Effector CD4-positive, alpha-beta T cell (primary cell): ENCODE results near the gene LSP1.

Source experiments
- DNase-seq: peaks from one replicate; pipeline ENCODE4 v3.0.0-alpha.2; 2020

The LSP1 gene

DNA sequence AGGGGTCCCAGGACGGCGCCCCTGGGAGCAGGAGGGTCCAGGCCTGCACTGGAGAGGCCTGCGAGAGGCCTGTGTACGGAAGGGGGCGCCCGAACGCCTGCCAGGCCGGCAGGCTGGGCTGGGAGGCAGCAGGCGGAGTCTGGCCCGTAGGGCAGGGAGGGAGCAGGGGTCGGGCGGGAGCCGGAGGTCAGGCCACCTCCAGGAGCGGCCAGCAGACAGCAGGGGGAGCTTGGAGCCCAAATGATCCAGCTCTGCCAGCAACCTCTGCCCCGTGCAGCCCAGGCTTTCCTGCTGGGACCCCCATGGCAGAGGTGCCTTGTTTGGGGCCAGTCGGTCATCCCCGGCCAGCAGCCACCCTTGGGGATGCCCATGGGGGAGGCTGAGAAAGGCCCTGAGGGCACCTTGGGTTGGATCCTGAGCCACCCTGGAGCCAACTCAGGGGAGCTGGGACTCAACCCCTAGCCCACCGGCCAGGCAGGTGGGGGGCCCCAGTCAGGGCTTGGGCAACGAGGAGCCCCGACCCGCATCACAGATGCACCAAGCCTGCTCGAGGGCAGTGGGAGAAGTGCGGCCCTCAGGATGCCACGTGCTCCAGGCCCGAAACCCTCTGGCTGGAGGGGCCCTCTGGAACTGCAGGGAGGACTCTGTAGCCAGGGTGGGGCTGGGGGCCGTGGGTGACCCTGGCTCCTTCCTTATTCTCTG is 27.7 kb upstream of the LSP1 start:
- no peak for DNase-seq

DNA sequence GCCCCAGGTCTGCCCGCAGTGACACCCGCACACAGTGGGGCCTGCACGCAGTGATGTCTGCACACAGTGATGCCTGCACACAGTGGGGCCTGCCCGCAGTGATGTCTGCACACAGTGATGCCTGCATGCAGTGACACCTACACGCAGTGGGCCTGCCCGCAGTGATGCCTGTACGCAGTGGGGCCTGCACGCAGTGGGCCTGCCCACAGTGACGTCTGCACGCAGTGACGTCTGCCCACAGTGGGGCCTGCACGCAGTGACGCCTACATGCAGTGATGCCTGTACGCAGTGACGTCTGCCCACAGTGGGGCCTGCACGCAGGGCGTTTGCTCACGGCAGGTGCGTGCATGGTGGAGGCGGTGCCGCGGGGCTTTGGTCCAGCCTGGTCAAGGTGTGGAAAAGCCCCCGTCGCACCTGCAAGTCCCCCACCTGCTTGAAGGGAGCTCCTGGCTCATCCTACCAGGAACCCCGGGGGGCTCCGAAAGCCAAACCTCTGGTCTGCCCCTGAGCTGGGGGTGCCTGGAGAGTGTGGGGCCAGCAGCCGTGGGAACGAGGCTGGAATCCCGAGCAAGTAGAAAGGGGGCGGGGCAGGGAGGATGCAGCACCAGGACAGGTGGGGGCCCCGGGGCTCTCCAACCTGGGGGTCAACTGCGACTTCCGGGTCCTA is 27.0 kb upstream of the LSP1 start:
- DNase-seq = no peak

DNA sequence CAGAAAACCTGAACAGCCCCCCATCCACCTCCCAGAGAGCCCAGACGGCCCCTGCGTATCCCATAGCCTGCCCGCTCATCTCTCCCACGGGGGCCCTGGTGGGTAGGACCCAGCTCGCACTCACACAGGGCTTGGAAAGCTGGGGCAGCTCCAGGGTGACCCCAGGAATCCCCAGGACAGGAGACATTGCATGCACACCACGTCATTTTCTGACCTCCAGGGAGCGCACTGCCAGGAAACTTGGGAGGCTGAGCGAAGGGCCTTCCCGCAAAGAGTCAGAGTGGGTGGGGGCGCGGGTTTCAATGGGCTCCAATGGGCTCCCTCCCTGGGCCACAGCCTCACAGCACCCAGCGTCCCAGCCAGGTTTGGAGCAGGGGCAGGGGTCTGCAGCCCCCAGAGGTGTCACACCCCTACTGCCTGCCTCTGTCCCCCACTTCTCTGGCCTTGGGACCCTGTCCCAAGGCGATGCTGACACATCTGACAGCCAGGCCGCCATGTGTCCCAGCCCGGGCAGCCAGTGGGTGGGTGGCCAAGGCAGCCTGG is 26.3 kb upstream of the LSP1 start:
- no peak for DNase-seq

DNA sequence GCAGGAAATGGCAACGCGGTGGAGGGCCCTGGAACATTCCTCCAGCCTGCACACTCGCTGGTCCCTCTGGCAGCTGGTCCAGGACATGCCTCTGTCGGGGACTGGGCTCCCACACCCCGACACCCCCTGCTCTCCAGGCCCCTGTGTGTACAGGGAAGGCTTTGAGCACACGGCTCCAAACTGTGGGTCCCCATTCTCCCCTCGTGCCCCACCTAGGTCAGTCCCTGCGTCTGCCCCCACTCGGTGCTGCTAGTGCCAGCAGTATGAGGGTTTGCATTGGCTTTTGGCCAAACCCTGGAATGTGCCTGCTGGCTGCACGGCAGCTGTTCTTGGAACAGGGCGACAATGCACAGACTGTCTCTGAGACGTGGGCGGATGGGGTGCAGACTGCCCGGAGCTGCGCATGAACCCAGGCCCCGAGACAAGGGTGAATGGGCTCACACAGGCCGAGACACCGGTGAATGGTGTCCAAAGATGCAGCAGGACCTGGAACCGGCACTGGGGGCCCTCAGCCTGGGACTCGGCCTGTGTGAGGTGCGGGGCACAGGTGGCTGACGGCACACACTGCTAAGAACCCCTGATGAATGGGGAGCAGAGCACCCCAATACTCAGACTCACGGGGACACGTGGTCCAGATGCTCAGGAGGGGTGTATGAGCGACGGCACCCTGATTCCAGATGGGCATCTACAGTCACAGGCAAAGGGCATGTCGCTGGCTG is 25.6 kb upstream of the LSP1 start:
- DNase-seq = no peak

DNA sequence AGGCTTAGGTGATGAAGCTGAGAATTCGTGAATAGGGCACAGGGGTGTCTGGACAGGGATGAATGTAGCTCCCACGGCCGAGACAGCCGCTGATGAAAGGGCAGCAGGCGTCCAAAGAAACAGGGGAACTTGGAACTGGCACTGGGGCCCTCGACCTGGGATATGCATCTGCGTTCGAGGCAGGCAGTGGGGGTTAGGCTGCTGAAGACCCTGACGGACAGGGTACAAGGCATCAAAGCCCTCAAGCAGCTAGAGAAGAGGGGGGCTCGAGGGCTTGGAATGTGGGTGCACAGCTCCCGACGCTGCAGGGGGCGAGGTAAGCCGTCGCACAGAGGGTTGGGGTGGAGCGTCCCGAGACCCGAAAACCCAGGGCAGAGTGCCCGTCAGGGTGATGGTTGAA is 25.0 kb upstream of the LSP1 start:
- DNase-seq = no peak

DNA sequence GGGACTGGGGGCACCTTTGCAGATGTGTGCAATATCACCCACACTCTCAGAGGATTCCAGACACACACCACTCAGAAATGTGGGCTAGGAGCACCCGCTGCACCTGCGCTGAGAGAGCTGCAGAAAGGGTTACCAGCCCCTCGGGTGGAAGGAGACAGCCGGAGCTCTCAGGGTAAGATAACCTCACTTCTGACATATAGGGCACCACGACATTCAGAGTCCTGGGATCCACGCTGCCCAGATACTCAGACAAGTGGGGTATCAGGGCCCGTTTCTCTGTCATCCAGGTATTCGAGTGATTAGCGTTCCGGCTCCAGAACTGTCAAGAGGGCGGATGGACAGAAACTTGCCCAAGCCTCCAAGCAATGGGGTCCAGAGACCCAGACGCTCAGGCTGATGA is 24.3 kb upstream of the LSP1 start:
- no peak for DNase-seq

DNA sequence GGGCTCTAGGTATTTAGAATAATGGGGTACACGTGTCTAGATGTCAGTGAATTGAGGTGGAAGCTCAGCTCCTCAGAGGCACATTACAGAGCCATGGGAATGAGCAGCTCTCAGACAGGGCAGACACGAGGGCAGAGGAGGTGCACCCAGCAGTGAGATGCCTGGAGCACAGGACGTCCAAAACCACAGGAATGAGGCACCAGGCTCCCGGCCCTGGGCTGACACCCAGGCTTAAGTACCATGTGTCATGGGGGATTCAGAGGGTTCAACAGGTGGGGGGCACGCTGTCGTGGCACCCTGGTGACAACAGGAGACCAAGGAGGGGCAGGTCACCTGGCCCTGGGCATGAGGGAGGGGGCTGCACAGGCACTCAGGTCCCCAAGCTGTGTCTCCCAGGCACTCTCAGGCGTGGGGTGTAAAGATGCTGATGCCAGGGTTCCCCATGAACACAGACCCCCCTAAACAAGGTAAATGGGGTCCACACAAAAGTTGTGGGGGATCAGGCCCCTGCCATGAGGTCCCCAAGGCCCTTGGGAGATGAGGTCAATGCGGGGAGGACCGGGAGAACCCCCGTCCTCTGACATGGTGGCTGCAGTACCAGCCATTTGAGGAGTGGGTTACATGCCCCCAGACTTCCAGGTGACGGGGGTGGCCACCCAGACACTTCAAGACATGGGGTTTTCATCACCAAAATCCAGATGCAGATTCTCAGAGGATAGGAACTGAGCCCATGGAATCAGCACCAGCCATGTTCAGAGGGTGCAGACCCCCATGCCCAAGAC is 23.7 kb upstream of the LSP1 start:
- DNase-seq = no peak

DNA sequence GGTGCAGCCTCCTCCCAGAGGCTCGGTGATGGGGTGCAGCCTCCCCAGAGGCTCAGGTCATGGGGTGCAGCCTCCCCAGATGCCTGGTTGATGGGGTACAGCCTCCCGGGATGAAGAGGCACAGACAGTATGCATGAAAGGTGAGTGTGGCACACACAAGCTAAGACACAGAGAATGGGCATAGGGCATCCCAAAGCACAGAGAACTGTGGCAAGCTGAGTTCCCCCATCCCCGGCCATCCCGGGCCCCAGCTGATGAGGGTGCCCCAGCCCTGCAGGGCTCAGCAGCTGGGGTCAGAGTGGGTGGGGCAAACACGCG is 22.9 kb upstream of the LSP1 start:
- no peak for DNase-seq

DNA sequence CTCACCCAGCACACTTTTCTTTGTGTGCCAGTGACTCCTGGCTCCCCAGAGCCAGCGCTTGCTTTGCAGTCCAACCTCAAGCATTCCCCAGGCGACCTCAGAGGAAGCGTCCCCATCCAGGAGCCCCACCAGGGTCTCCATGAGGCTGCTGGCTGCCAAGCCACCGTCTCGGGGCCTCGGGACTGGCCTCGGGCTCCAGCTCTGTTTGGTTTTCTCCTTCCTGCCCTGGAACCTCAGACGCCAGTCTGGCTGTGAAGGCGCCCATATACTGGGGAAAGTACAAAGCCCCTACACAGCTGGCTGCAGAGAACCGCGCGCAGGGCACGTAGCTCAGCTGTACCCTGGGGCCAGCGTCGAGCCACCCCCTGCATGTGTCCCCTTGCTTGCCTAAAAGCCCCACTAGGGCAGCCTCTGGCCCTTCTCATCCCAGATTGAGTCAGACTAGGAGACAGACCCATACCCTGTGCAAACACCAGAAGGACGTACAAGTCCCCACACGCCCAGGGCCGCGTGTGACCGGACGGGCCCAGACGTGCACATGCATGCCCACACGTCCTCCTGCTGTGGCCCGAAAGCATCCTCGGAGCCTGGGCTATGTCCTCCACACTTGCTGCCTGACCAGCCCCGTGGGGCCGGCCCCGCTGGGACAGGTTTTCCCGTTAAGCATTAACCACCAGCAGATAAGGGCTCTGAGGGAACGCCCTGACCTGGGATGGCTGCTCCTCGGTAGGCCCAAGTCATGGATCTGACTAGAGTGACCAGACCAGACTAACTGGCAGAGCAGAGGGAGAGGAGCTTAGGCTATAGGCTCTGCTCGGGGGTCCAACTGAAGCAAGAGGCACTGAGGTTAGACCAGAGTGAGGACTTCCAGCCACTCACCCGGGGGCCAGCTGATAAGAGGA is 22.3 kb upstream of the LSP1 start:
- DNase-seq = no peak

DNA sequence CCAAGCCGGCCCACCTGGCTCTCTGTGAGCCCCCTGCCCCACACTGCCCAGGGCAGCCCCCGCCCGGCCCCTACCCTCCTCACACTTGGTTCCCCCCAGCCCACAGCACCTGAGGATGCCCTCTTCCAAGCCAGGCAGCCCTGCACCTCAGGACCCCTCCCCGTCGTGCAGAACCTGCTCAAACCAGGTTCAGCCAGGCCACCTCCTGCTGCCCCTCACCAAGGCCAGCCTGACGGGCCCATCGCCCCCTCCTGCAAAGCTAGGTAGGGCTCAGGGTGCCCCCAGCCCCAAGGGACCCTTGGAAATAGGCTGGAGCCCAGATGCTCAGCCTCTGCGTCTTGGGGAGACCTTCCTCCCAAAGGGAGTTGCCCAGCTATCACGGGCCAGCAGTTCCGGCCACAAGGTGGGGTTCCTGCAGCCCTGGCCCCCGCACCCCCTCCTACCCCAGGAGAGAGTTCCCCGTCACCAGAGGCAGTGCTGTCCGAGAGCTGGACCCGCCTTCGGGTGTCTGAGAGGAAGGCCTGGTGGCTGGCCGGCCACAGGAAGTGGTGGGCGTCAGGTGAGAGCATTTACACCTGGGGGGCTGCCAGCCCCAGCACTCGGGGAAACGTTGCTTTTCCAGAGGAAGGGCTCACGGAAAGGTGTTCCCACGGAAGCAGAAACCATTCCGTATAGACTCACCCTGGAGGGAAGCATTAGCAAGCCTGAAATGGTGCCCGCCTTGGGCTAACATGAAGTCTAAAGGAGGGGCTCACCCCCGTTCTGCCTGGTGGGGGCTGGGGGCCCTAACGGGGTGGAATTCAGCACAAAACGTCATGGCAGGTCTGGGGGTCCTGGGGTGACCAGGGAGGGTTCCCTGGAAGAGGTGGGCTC is 21.3 kb upstream of the LSP1 start:
- DNase-seq = no peak

DNA sequence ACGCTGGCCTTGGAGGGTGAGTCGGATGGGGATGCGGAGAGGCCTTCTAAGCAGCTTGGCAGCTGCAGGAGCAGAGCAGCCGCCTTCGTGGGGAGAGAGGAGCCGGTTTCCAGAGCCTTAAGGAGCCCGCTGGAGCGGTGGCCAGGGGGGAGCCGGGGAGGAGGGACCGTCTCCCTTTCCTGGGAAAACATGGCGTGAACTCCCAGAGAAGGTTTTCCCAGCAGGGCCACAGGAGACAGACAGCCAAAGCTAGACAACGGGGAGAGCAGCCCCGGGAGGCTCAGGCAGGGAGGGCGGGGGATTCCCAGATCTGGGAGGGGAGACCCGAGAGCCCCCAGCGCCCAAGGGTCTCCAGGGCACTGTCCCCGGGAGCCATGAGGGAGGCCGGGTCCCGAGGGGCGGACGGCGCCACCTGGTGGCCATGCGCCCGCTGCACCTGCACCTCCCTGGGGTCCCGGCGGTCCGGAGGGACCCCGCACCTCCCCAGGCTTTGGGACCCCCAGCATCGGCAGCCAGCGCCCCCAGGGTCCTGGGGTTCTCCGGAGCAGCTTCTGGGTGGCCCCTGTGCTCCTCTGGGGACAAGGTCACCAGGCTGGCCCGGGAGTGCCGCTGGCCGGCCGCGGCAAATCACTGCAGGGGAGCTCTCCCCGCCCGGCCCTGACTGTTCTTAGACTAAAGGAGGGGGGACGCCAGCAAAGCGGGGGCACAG is 20.5 kb upstream of the LSP1 start:
- peak; percentile 69 for DNase-seq

DNA sequence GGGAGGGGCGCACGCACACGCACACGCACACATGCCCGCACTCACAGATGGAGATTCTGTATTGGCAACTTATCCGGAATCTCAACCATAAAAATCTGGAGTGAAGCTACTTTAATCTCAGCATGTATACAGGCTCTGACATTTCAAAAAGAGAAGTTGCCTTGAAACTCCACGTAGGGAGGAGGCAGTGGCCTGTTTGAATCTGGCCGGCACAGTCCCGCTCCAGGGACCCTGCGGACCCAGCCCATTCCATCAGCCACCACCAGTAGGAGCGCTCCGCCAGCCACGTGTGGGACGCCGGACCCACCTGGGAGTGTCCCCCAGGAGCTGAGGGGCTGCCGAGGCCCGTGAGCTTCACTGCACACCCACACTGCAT is 20.0 kb upstream of the LSP1 start:
- no peak for DNase-seq

DNA sequence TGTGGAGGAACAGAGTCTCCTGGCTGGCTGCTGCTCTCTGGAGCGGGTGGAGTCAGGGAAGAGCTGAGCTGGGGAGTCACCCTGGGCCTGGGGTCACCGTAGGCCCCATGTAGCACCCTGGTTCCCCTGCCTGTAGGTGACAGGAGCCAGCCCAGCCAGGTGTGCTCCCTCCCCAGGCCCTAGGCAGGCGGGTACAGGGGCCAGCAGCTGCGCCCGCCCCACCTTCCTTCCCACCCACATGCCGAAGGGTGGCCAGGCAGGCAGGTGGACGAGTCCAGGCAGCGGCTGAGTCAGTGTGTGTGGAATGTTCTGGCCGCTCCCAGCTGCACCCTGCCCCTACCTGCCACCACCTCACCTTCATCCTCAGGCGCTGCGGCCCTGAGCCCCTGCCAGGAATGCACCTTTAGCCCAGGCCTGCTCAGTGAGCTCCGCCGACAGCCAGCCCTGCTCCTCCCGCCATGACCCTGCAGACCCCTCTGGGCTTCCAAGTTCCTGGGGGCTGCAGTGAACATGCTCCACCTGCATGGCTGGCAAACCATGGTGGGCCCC is 18.7 kb upstream of the LSP1 start:
- no peak for DNase-seq

DNA sequence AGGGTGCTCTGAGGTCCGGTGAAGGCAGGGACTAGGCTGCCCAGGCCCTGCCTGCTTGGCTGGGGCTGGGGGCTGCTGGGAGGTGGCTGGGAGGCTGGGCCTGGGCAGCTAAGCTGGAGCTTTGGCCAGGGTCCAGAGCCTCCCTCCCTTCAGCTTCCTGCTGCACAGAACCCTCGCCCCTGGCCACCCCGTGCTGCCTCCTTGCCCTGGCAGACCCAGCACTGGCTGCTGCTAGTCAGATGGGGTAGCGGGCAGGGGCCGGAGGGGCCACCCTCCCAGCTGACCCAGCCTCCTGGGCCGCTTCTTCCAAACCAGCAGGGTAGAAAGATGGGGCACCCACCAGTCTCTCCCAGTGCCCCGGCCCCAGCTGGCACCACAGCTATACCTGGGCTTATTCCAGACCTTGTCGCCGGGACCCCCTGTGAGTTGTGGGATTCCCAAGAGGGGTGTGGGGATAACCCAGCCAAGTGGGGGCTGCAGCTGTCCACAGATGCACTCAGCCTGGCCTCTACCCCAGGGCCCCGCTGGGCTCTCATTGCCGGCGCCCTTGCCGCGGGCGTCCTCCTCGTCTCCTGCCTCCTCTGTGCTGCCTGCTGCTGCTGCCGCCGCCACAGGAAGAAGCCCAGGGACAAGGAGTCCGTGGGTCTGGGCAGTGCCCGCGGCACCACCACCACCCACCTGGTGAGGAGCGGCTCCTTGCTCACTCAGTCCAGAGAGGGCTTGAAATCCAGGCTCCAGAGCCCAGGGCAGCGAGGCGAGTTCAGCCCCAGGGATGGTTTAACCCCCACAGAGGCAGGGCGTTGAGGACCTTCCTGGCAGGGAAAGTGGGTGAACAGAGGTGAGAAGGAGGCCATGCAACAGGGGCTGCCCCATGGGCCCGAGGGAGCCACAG is 17.9 kb upstream of the LSP1 start, which contains the start of gene SYT8:
Gene SYT8 (plus strand): TSS at position 212 of the 892 bp plus-strand sequence. CDS start 116 bp downstream, at position 328.
- DNase-seq = no peak

DNA sequence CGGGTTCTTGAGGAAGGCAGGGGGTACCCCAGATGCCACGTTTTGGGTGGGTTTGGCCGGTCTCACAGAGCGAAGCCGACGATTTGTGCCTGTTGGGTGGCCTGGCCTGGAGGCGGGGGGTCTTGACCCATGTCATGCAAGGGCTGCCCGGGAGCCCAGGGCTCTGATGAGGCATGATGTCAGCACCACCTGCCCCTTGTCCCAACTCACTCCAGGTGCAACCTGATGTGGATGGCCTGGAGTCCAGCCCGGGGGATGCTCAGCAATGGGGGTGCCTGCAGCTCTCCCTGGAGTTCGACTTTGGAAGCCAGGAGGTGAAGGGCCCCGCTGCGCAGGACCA is 17.2 kb upstream of the LSP1 start:
- no peak for DNase-seq

DNA sequence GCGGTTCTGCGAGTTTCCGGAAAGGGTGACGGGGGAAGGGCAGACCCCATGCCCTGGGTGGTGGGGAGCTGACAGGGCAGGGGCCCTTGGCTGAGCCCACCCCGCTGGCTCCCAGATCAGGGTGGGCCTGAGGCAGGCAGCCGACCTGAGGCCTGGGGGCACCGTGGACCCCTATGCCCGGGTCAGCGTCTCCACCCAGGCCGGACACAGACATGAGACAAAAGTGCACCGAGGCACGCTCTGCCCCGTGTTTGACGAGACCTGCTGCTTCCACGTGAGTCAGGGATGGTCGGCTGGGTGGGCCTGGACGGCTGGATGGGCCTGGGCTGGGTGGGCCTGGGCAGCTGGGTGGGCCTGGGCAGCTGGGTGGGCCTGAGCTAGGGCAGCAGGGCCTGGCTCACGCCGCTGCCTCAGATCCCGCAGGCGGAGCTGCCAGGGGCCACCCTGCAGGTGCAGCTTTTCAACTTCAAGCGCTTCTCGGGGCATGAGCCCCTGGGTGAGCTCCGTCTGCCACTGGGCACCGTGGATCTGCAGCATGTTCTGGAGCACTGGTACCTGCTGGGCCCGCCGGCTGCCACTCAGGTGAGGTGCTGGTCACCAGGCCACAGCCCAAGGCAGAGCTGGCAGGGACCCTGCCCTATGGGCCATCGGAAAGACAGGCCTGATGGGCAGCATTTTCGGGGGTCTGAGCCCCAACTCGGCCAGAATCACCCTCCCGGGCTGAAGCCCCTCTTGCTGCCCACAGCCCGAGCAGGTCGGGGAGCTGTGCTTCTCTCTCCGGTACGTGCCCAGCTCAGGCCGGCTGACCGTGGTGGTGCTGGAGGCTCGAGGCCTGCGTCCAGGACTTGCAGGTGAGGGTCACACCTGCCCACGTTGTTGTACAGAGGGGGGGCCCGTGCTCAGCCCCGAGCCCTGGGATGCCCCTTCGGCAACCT is 16.6 kb upstream of the LSP1 start:
- no peak for DNase-seq

DNA sequence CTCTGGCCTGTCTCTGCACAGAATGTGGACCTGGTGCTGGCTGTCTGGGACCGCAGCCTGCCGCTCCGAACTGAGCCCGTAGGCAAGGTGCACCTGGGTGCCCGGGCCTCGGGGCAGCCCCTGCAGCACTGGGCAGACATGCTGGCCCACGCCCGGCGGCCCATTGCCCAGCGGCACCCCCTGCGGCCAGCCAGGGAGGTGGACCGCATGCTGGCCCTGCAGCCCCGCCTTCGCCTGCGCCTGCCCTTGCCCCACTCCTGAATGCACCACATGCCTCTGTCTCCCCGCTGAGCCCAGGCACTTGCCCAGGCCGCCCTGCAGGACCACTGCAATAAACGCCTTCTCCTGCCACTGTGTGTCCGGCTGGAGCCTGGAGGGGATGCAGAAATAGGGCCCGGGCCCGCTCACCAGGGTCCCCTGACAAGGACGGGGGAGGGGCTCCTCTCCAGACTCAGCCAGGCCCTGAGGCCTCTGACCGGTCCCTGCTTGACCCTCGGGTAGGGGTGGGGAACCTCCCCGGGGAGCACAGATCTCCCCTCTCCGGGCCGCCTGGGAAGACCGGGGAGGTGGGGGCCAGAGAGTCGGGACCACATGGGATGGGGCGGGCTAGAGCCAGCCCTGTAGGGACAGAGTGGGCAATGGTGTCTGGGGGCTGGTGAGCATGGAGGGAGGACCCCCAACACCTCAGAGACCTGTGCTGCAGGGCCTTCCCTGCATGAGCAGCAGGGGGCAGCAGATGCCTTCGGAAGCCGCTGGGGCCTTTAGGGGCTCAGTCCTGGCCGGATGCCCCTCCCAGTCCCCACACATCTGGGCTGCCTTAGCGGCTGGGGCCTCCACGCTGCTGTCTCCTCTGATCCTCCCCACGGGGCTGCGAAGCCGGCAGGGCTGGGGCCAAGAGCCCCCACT is 15.5 kb upstream of the LSP1 start:
- peak; percentile 68 for DNase-seq
